ENCODE measurements around the gene ACAT2.

DNA sequence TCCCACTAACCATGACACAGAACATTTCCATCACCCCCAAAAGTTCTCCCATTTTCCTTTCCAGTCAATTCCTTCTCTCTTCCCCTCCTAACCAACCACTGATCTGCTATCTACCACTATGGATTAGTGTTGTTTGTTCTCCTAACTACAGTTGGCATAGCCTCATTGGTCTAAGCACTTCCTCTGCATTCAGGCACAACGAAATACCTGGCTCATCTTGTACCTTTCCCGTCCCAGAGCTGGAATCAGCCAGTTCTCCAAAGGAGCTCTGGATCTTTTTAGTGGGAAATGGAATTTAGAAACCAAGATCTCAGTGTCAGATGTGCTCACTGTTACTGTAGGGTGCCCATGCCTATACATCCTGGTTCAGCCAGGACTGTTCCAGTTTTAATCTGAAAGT is 38.6 kb upstream of the ACAT2 start:
- TF ChIP-seq, protein P1, sequence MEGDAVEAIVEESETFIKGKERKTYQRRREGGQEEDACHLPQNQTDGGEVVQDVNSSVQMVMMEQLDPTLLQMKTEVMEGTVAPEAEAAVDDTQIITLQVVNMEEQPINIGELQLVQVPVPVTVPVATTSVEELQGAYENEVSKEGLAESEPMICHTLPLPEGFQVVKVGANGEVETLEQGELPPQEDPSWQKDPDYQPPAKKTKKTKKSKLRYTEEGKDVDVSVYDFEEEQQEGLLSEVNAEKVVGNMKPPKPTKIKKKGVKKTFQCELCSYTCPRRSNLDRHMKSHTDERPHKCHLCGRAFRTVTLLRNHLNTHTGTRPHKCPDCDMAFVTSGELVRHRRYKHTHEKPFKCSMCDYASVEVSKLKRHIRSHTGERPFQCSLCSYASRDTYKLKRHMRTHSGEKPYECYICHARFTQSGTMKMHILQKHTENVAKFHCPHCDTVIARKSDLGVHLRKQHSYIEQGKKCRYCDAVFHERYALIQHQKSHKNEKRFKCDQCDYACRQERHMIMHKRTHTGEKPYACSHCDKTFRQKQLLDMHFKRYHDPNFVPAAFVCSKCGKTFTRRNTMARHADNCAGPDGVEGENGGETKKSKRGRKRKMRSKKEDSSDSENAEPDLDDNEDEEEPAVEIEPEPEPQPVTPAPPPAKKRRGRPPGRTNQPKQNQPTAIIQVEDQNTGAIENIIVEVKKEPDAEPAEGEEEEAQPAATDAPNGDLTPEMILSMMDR (IDR thresholded peaks at IDR 0.05), result no peak
- no peak for TF ChIP-seq EZH2 (IDR thresholded peaks at IDR 0.05; ENCODE audit: borderline replicate concordance, insufficient read depth, low read depth, low read length, poor library complexity, severe bottlenecking)
